Uterus (tissue), 4 donors: ENCODE data around the gene POLR2E. TPM values are rescaled to one million over a fixed set of nuclear protein-coding genes. Genes with fewer than 3 reads are reported as not detected.

Experiments used
- DNase-seq, 2 donors: peaks; one replicate each; pipeline ENCODE4 v3.0.0-alpha.2; 2019 to 2020
- H3K27ac ChIP-seq, 2 donors: fragments of 200-600 bp; sonication (generic); 1 replicate in 1 of 2; 2 replicates in 1 of 2; pipeline ENCODE4 v1.5.1; 2016 to 2018
- H3K27me3 ChIP-seq, 2 donors: fragments of 200-600 bp; sonication (generic); one replicate each; pipeline ENCODE4 v1.5.1; 2018 to 2019; ENCODE audit warnings: control low read depth in 1 of 2
- H3K36me3 ChIP-seq, 2 donors: fragments of 200-600 bp; sonication (generic); one replicate each; pipeline ENCODE4 v1.5.1; 2019; ENCODE audit warnings: control low read depth in 1 of 2
- H3K4me1 ChIP-seq, 2 donors: fragments of 200-600 bp; sonication (generic); one replicate each; pipeline ENCODE4 v1.5.1; 2018 to 2019; ENCODE audit warnings: control low read depth in 1 of 2
- H3K4me3 ChIP-seq, 2 donors: fragments of 200-600 bp; sonication (generic); 1 replicate in 1 of 2; 2 replicates in 1 of 2; pipeline ENCODE4 v1.5.1; 2018 to 2019; ENCODE audit warnings: mild to moderate bottlenecking in 1 of 2
- H3K9me3 ChIP-seq, 2 donors: fragments of 200-600 bp; sonication (generic); one replicate each; pipeline ENCODE4 v1.5.1; 2019; ENCODE audit warnings: control low read depth in 1 of 2
- CTCF ChIP-seq, 4 experiments: fragments of 200-600 bp in 2 of 4; fragments of 450-650 bp in 2 of 4; sonication (generic) in 2 of 4; IDR thresholded peaks; one replicate each; pipeline ENCODE4 v1.5.1; 2016 to 2019; ENCODE audit warnings: antibody characterized with exemption in 4 of 4, mild to moderate bottlenecking in 2 of 4, moderate library complexity in 1 of 4
- POLR2A ChIP-seq, 2 donors: fragments of 450-650 bp; IDR thresholded peaks; one replicate each; pipeline ENCODE4 v1.6.1; 2016; ENCODE audit warnings: antibody characterized with exemption in 2 of 2, mild to moderate bottlenecking in 1 of 2, moderate library complexity in 1 of 2
- intact Hi-C: fragments of 100-400 bp; cut with DNase I; formaldehyde crosslinking; loops from one replicate; pipeline ENCODE4 v1.15.1; 2023; ENCODE audit warnings: low total_unique reads
- total RNA-seq, 4 donors: library from RNA; depleted of rRNA in 3 of 4; stranded (reverse); fragments of >200 nt in 3 of 4; gene quantifications; one replicate each; pipeline versions ENCODE4 v1.1.0 to v1.2.4, GENCODE V29; 2014 to 2023
- donor health status: DM: yes; HTN: yes; CAD: no.

Gene POLR2E
- total RNA-seq, 4 donors from 2014 or later, result 13.6 to 112 (median 59.8) TPM

GRCh38 chr19:1060689-1061088 lies 34.5 kb downstream of the POLR2E start:
- no peak for DNase-seq
- intact Hi-C loops, result no loop called here
- TF ChIP-seq POLR2A (IDR thresholded peaks at IDR 0.05) (no peak), CTCF (IDR thresholded peaks at IDR 0.05) (no peak)
- Histone ChIP-seq H3K36me3 (no peaks in the 10 kb centered on the region), H3K4me3 (no peak overlapping the region), H3K4me1 (peaks cover 0 to 6% of the 10 kb centered on the region in 2 donors), H3K27ac (no peak overlapping the region), H3K27me3 (peaks cover 0 to 4% of the 10 kb centered on the region in 2 donors), H3K9me3 (peaks cover 0 to 33% of the 10 kb centered on the region in 2 donors)

- no peaks in the 10 kb centered on the region for H3K27me3 ChIP-seq
- H3K27ac ChIP-seq, result no peak overlapping the region
- no peak overlapping the region for H3K4me3 ChIP-seq
- DNase-seq, result no peak
- no peaks in the 10 kb centered on the region for H3K4me1 ChIP-seq
- intact Hi-C loops, result no loop called here
- no peaks in the 10 kb centered on the region for H3K36me3 ChIP-seq
- TF ChIP-seq CTCF (IDR thresholded peaks at IDR 0.05), result no peak
- no peak for TF ChIP-seq POLR2A (IDR thresholded peaks at IDR 0.05)
- peaks cover 0 to 33% of the 10 kb centered on the region in 2 donors for H3K9me3 ChIP-seq
Observed at GRCh38 chr19:1058112-1058511, 37.1 kb downstream of the POLR2E start.

GRCh38 chr19:1057176-1057855 lies 37.9 kb downstream of the POLR2E start:
- Histone ChIP-seq H3K4me1 (no peaks in the 10 kb centered on the region), H3K9me3 (peaks cover 0 to 33% of the 10 kb centered on the region in 2 donors), H3K27me3 (no peaks in the 10 kb centered on the region), H3K36me3 (no peaks in the 10 kb centered on the region), H3K27ac (no peak overlapping the region), H3K4me3 (no peak overlapping the region)
- TF ChIP-seq CTCF (IDR thresholded peaks at IDR 0.05) (no peak), POLR2A (IDR thresholded peaks at IDR 0.05) (no peak)
- intact Hi-C loops, result no loop called here
- DNase-seq, result no peak

GRCh38 chr19:1055886-1056620 lies 39.1 kb downstream of the POLR2E start:
- Histone ChIP-seq H3K4me1 (no peaks in the 10 kb centered on the region), H3K27ac (no peak overlapping the region), H3K9me3 (peaks cover 0 to 33% of the 10 kb centered on the region in 2 donors), H3K27me3 (no peaks in the 10 kb centered on the region), H3K36me3 (no peaks in the 10 kb centered on the region), H3K4me3 (no peak overlapping the region)
- intact Hi-C loops, result no loop called here
- no peak for DNase-seq
- TF ChIP-seq CTCF (IDR thresholded peaks at IDR 0.05) (no peak), POLR2A (IDR thresholded peaks at IDR 0.05) (no peak)

GRCh38 chr19:1055028-1055425 lies 40.1 kb downstream of the POLR2E start:
- no peaks in the 10 kb centered on the region for H3K27me3 ChIP-seq
- no peaks in the 10 kb centered on the region for H3K36me3 ChIP-seq
- no peak overlapping the region for H3K27ac ChIP-seq
- intact Hi-C loops, result no loop called here
- peaks cover 0 to 32% of the 10 kb centered on the region in 2 donors for H3K9me3 ChIP-seq
- no peak for TF ChIP-seq POLR2A (IDR thresholded peaks at IDR 0.05)
- no peak for TF ChIP-seq CTCF (IDR thresholded peaks at IDR 0.05)
- DNase-seq, result no peak
- H3K4me1 ChIP-seq, result no peaks in the 10 kb centered on the region
- no peak overlapping the region for H3K4me3 ChIP-seq
